Omental fat pad (tissue), 4 donors: ENCODE results near the gene SFMBT2. TPM values are rescaled to one million over a fixed set of nuclear protein-coding genes. Genes with fewer than 3 reads are reported as not detected.

ENCODE experiments used
- ATAC-seq: fragments of 150-250 bp; one replicate; pipeline ENCODE4 v1.9.1; 2016; ENCODE audit warnings: mild to moderate bottlenecking, moderate library complexity; ENCODE audit not compliant: low FRiP score
- DNase-seq: peaks from one replicate; pipeline ENCODE4 v3.0.0-alpha.2; 2019; ENCODE audit warnings: low spot score
- CTCF ChIP-seq, 3 donors: fragments of 450-650 bp; IDR thresholded peaks; one replicate each; pipeline ENCODE4 v1.5.1; 2016 to 2017; ENCODE audit warnings: antibody characterized with exemption in 3 of 3, mild to moderate bottlenecking in 3 of 3, moderate library complexity in 2 of 3
- total RNA-seq, 4 donors: library from RNA; depleted of rRNA; stranded (reverse); fragments of >200 nt; gene quantifications; one replicate each; pipeline ENCODE4 v1.1.0, GENCODE V29; 2016

SFMBT2 gene
- total RNA-seq, 4 donors from 2014 or later, result 6.2 to 12.0 (median 9.4) TPM

- TF ChIP-seq CTCF (IDR thresholded peaks at IDR 0.05), result no peak
- no peak for DNase-seq
Measured at GRCh38 chr10:7159928-7160327, 250.9 kb downstream of the SFMBT2 start.

GRCh38 chr10:7159517-7159916, 251.3 kb downstream of the SFMBT2 start:
- DNase-seq, result no peak
- ATAC-seq, result no peak
- TF ChIP-seq CTCF (IDR thresholded peaks at IDR 0.05), result no peak

More at GRCh38 chr10:7159928-7160327, 250.9 kb downstream of the SFMBT2 start:
- ATAC-seq, result no peak

- no peak for DNase-seq
- TF ChIP-seq CTCF (IDR thresholded peaks at IDR 0.05), result no peak
- ATAC-seq, result no peak
Measured at GRCh38 chr10:7157091-7157490, 253.7 kb downstream of the SFMBT2 start.

GRCh38 chr10:7153750-7154149, 257.1 kb downstream of the SFMBT2 start:
- DNase-seq (no peak), ATAC-seq (no peak)
- TF ChIP-seq CTCF (IDR thresholded peaks at IDR 0.05), result no peak

- DNase-seq (no peak), ATAC-seq (no peak)
- TF ChIP-seq CTCF (IDR thresholded peaks at IDR 0.05), result no peak
Measured at GRCh38 chr10:7152982-7153381, 257.9 kb downstream of the SFMBT2 start.

GRCh38 chr10:7152341-7152740, 258.5 kb downstream of the SFMBT2 start:
- DNase-seq (no peak), ATAC-seq (no peak)
- no peak for TF ChIP-seq CTCF (IDR thresholded peaks at IDR 0.05)

GRCh38 chr10:7151538-7151937, 259.3 kb downstream of the SFMBT2 start:
- no peak for TF ChIP-seq CTCF (IDR thresholded peaks at IDR 0.05)
- no peak for DNase-seq
- no peak for ATAC-seq
